Measurements from ENCODE around the gene FAM78B.

GRCh38 chr1:166119471-166119965, 47.3 kb downstream of the FAM78B start:
- no peak for TF ChIP-seq CTCF (IDR thresholded peaks at IDR 0.05)
- TF ChIP-seq POLR2A (IDR thresholded peaks at IDR 0.05) = no peak
